ENCODE results near the gene DLX1.

- TF ChIP-seq, protein P1, sequence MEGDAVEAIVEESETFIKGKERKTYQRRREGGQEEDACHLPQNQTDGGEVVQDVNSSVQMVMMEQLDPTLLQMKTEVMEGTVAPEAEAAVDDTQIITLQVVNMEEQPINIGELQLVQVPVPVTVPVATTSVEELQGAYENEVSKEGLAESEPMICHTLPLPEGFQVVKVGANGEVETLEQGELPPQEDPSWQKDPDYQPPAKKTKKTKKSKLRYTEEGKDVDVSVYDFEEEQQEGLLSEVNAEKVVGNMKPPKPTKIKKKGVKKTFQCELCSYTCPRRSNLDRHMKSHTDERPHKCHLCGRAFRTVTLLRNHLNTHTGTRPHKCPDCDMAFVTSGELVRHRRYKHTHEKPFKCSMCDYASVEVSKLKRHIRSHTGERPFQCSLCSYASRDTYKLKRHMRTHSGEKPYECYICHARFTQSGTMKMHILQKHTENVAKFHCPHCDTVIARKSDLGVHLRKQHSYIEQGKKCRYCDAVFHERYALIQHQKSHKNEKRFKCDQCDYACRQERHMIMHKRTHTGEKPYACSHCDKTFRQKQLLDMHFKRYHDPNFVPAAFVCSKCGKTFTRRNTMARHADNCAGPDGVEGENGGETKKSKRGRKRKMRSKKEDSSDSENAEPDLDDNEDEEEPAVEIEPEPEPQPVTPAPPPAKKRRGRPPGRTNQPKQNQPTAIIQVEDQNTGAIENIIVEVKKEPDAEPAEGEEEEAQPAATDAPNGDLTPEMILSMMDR (conservative IDR thresholded peaks at IDR 0.05): no peak; the same call in 1 of the 2 replicates
- no peak for TF ChIP-seq EZH2 (IDR thresholded peaks at IDR 0.05; ENCODE audit: low read depth)
Measured at GRCh38 chr2:172095905-172096625, 10.8 kb downstream of the DLX1 start.

All from PC-9 (cell line).